ENCODE measurements around the gene BBOX1.

- TF ChIP-seq CTCF (IDR thresholded peaks at IDR 0.05) (no peak), POLR2A (IDR thresholded peaks at IDR 0.05) (no peak)
These were observed 98.1 kb downstream of the BBOX1 start for GRCh38 chr11:27138716-27139115.

Data from sigmoid colon (tissue), 3 donors.